Adrenal gland (tissue), 5 donors: Measurements from ENCODE around the gene ITGA1.

Source experiments
- CTCF ChIP-seq, 6 experiments: fragments of 450-650 bp in 4 of 6; fragments of 200-600 bp in 2 of 6; sonication (generic) in 1 of 6; IDR thresholded peaks; 1 replicate in 5 of 6; 2 replicates in 1 of 6; pipeline versions ENCODE4 v1.5.1 to v1.8.0; 2016 to 2021; ENCODE audit warnings: antibody characterized with exemption in 6 of 6, mild to moderate bottlenecking in 2 of 6, moderate library complexity in 1 of 6
- POLR2A ChIP-seq, 2 donors: fragments of 450-650 bp; IDR thresholded peaks; one replicate each; pipeline ENCODE4 v1.6.1; 2017; ENCODE audit warnings: antibody characterized with exemption in 2 of 2, mild to moderate bottlenecking in 2 of 2, moderate library complexity in 1 of 2
- donor health status: DM: no; HTN: no; CAD: no.

DNA sequence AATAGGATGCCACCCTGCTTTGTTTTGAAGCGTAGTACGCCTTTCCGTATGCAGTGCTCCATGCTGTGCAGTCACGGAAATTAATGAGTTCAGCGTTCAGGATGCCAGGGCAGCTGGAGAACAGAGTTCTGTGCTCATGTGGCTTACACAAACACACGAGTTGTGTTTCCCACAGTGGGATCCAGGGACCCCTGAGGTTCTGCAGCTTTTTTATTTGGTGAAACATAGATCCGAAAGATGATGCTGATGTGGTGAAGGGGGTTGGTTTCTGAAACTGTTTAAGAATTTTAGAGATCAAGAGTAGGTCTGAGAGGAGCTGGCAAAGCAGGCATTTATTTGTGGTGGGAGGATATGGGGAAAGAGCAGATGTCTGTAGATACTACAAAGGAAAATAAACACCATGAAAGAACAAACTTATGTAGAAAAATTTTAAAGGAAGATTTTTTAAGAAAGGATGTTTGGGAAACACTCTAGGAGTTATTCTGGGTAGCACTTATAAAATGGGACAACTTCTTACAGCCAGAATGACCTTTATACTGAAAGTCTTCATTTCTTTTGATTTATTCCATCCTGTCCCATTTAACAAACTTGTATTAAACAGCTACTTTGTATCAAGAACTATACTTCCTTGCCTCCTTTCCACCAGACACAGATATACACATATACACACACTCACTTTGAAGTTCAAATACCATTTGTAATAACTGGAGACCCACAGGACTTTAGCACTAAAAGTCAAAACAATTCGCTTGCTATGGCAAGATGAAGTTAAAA lies 52.7 kb downstream of the ITGA1 start:
- TF ChIP-seq CTCF (IDR thresholded peaks at IDR 0.05) (no peak), POLR2A (IDR thresholded peaks at IDR 0.05) (no peak)
